ENCODE measurements around the gene JAKMIP2. TPM values are rescaled to one million over a fixed set of nuclear protein-coding genes. Genes with fewer than 3 reads are reported as not detected.

Gene JAKMIP2
- polyA plus RNA-seq, 1 of the 3 experiments (the other 2 are of a cell fraction), result 2.1 TPM

DNA sequence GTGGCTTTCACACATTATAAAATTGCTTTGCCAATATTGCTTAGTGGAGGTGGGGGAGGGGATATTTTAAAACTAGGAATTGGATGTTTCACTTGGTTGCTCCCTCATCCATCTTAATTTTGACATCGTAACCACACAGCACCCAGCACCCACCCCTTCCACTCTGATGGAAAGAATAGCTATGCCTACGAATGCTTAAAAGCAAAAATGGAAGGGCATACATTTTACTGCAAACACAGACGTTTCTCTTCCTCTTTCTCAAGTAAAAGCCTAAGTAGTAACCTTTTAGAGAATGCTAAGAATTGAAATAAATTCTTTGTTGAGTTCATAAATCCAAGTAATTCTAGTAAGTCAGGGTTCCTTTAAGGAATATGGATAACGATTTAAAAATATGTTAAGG, 69.9 kb downstream of the JAKMIP2 start:
- no peaks in the 10 kb centered on the region for H3K27me3 ChIP-seq (ENCODE audit: insufficient read depth)
- no peaks in the 10 kb centered on the region for H3F3A ChIP-seq (replicated peaks; ENCODE audit: insufficient read depth)
- H3K9me2 ChIP-seq, result no peaks in the 10 kb centered on the region
- no peak overlapping the region for H2AFZ ChIP-seq (ENCODE audit: low read depth)
- TF ChIP-seq MAX (IDR thresholded peaks at IDR 0.05; ENCODE audit: low read depth) (no peak), GATA2 (CRISPR knock-in tag; IDR thresholded peaks at IDR 0.05) (no peak), FOXJ3 (CRISPR knock-in tag; IDR thresholded peaks at IDR 0.05) (no peak), RFX5 (IDR thresholded peaks at IDR 0.05; ENCODE audit: low read length) (no peak), NRF1 (IDR thresholded peaks at IDR 0.05; ENCODE audit: low read depth, low read length) (no peak), ZBTB33 (IDR thresholded peaks at IDR 0.05; ENCODE audit: borderline replicate concordance, low read depth) (no peak), TEAD4 (IDR thresholded peaks at IDR 0.05; ENCODE audit: borderline replicate concordance, insufficient read depth) (no peak), USF2 (IDR thresholded peaks at IDR 0.05; ENCODE audit: borderline replicate concordance, low read depth, low read length) (no peak)
- TF ChIP-seq, protein P1, sequence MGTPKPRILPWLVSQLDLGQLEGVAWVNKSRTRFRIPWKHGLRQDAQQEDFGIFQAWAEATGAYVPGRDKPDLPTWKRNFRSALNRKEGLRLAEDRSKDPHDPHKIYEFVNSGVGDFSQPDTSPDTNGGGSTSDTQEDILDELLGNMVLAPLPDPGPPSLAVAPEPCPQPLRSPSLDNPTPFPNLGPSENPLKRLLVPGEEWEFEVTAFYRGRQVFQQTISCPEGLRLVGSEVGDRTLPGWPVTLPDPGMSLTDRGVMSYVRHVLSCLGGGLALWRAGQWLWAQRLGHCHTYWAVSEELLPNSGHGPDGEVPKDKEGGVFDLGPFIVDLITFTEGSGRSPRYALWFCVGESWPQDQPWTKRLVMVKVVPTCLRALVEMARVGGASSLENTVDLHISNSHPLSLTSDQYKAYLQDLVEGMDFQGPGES (IDR thresholded peaks at IDR 0.05; ENCODE audit: low read depth, low read length), result no peak
- H3K9ac ChIP-seq, result no peak overlapping the region
- H3K9me3 ChIP-seq, result no peaks in the 10 kb centered on the region
- H3K4me2 ChIP-seq, result no peak overlapping the region
- no peaks in the 10 kb centered on the region for H3K79me2 ChIP-seq (ENCODE audit: insufficient read depth)
- POLR2A ChIA-PET, result no interaction called here
- WGBS (ENCODE audit: low lambda C conversion rate), result 59% methylated on average over 4 of the region's 4 CpGs
- DNase-seq, result no peak
- no peaks in the 10 kb centered on the region for H4K20me1 ChIP-seq (ENCODE audit: insufficient read depth)
- H3K4me3 ChIP-seq (ENCODE audit: low read depth in 2 of 2, low read length in 1 of 2), result no peak overlapping the region
- H3K27ac ChIP-seq (ENCODE audit: low read depth in 2 of 2, low read length in 1 of 2), result no peak overlapping the region
- CTCF ChIA-PET, result interaction anchor here (1.9 kb wide), 1 partner anchor 110 kb away, joined by 5 read pairs; no protein-coding TSS in a partner anchor
- no peaks in the 10 kb centered on the region for H3K36me3 ChIP-seq (replicated peaks in 1 of 2; ENCODE audit: control insufficient read depth in 1 of 2, insufficient read depth in 2 of 2, low read length in 1 of 2)
- H3K4me1 ChIP-seq (ENCODE audit: control insufficient read depth in 1 of 2, insufficient read depth in 2 of 2, low read depth in 1 of 2, low read length in 1 of 2), result peaks cover 0 to 19% of the 10 kb centered on the region in 2 experiments; a peak in 1 of 4 replicates

GRCh38 chr5:147712019-147712418, 70.5 kb downstream of the JAKMIP2 start:
- H3K27ac ChIP-seq (ENCODE audit: low read depth in 2 of 2, low read length in 1 of 2), result no peak overlapping the region
- no peak overlapping the region for H3K9ac ChIP-seq
- TF ChIP-seq RAD21 (IDR thresholded peaks at IDR 0.05; ENCODE audit: low read length) (no peak), CTCF (IDR thresholded peaks at IDR 0.05) (no peak), EZH2phosphoT487 (IDR thresholded peaks at IDR 0.05; ENCODE audit: borderline replicate concordance, low read depth) (no peak), TCF12 (IDR thresholded peaks at IDR 0.05) (no peak), MXI1 (IDR thresholded peaks at IDR 0.05; ENCODE audit: low read depth, low read length) (no peak), NRF1 (IDR thresholded peaks at IDR 0.05; ENCODE audit: low read depth, low read length) (no peak), FOXM1 (IDR thresholded peaks at IDR 0.05; ENCODE audit: low read depth) (no peak)
- TF ChIP-seq, protein P2, sequence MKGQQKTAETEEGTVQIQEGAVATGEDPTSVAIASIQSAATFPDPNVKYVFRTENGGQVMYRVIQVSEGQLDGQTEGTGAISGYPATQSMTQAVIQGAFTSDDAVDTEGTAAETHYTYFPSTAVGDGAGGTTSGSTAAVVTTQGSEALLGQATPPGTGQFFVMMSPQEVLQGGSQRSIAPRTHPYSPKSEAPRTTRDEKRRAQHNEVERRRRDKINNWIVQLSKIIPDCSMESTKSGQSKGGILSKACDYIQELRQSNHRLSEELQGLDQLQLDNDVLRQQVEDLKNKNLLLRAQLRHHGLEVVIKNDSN (IDR thresholded peaks at IDR 0.05; ENCODE audit: borderline replicate concordance, low read depth), result no peak
- no peak overlapping the region for H3K4me3 ChIP-seq (ENCODE audit: low read depth in 2 of 2, low read length in 1 of 2)
- no peaks in the 10 kb centered on the region for H3K27me3 ChIP-seq (ENCODE audit: insufficient read depth)
- no peaks in the 10 kb centered on the region for H3K79me2 ChIP-seq (ENCODE audit: insufficient read depth)
- no peaks in the 10 kb centered on the region for H3K9me2 ChIP-seq
- no peaks in the 10 kb centered on the region for H3K36me3 ChIP-seq (replicated peaks in 1 of 2; ENCODE audit: control insufficient read depth in 1 of 2, insufficient read depth in 2 of 2, low read length in 1 of 2)
- H4K20me1 ChIP-seq (ENCODE audit: insufficient read depth), result no peaks in the 10 kb centered on the region
- H3K9me3 ChIP-seq, result no peaks in the 10 kb centered on the region
- WGBS (ENCODE audit: low lambda C conversion rate), result 64% methylated on average over 3 of the region's 3 CpGs
- no peaks in the 10 kb centered on the region for H3F3A ChIP-seq (replicated peaks; ENCODE audit: insufficient read depth)
- H3K4me2 ChIP-seq, result no peak overlapping the region
- peaks cover 0 to 19% of the 10 kb centered on the region in 2 experiments; a peak in 1 of 4 replicates for H3K4me1 ChIP-seq (ENCODE audit: control insufficient read depth in 1 of 2, insufficient read depth in 2 of 2, low read depth in 1 of 2, low read length in 1 of 2)
- H2AFZ ChIP-seq (ENCODE audit: low read depth), result no peak overlapping the region
- ChIA-PET CTCF (interaction anchor here (1.9 kb wide), 1 partner anchor 111 kb away, joined by 5 read pairs; no protein-coding TSS in a partner anchor), POLR2A (no interaction called here)
- no peak for DNase-seq
